Osteoblast (primary cell): ENCODE data around the gene EIF2S2. TPM values are rescaled to one million over a fixed set of nuclear protein-coding genes. Genes with fewer than 3 reads are reported as not detected.

Source experiments
- DNase-seq: peaks from one replicate; pipeline ENCODE4 v3.0.0; 2011; ENCODE audit warnings: low spot score, mixed read lengths; ENCODE audit not compliant: insufficient read length; ENCODE audit errors: missing footprints
- H2AFZ ChIP-seq: 2 replicates; pipeline ENCODE4 v1.6.0; 2011; ENCODE audit warnings: mild to moderate bottlenecking, low read length
- H3K27ac ChIP-seq: 2 replicates; pipeline ENCODE4 v1.5.1; 2011; ENCODE audit warnings: mild to moderate bottlenecking, low read depth, low read length, moderate library complexity
- H3K27me3 ChIP-seq: 2 replicates; pipeline ENCODE4 v1.6.0; 2012; ENCODE audit warnings: mild to moderate bottlenecking, control low read depth, inconsistent platforms, low read length, moderate library complexity; ENCODE audit not compliant: insufficient read depth
- H3K36me3 ChIP-seq: 2 replicates; pipeline ENCODE4 v1.5.1; 2011; ENCODE audit warnings: mild to moderate bottlenecking, low read length, control low read depth, moderate library complexity; ENCODE audit not compliant: insufficient read depth
- H3K4me1 ChIP-seq: 2 replicates; pipeline ENCODE4 v1.5.1; 2011; ENCODE audit warnings: mild to moderate bottlenecking, low read length, control low read depth, moderate library complexity; ENCODE audit not compliant: insufficient read depth
- H3K4me2 ChIP-seq: 2 replicates; pipeline ENCODE4 v1.6.0; 2011; ENCODE audit warnings: mild to moderate bottlenecking, low read length; ENCODE audit not compliant: insufficient read depth
- H3K4me3 ChIP-seq: fragments of 200-600 bp; sonication (generic); 3 replicates; pipeline ENCODE4 v1.5.1; 2012; ENCODE audit warnings: mild to moderate bottlenecking, low read length, inconsistent platforms; ENCODE audit not compliant: insufficient read depth
- H3K79me2 ChIP-seq: 2 replicates; pipeline ENCODE4 v1.6.0; 2012; ENCODE audit warnings: mild to moderate bottlenecking, low read length, control low read depth, inconsistent platforms; ENCODE audit not compliant: insufficient read depth
- H3K9me3 ChIP-seq: 2 replicates; pipeline ENCODE4 v1.5.1; 2011; ENCODE audit warnings: low read depth, low read length, control low read depth
- H4K20me1 ChIP-seq: 2 replicates; pipeline ENCODE4 v1.6.0; 2012; ENCODE audit warnings: mild to moderate bottlenecking, low read length, control low read depth; ENCODE audit not compliant: insufficient read depth
- small RNA-seq: library from RNA; depleted of rRNA; stranded (forward); fragments of <200 nt; gene quantifications from one replicate; pipeline ENCODE3, GENCODE V24; 2012
- total RNA-seq: library from RNA; depleted of rRNA; stranded (reverse); fragments of >200 nt; gene quantifications from 2 replicates; pipeline ENCODE4 v1.2.3, GENCODE V29; 2012
- TF ChIP-seq, protein P1 (sequence below): IDR thresholded peaks from 2 replicates; pipeline ENCODE4 v1.5.1; 2011; ENCODE audit warnings: mild to moderate bottlenecking, low read depth, low read length, moderate library complexity; ENCODE audit errors: extremely low read depth

EIF2S2 gene
- total RNA-seq, 1 donor, result 148 TPM

DNA sequence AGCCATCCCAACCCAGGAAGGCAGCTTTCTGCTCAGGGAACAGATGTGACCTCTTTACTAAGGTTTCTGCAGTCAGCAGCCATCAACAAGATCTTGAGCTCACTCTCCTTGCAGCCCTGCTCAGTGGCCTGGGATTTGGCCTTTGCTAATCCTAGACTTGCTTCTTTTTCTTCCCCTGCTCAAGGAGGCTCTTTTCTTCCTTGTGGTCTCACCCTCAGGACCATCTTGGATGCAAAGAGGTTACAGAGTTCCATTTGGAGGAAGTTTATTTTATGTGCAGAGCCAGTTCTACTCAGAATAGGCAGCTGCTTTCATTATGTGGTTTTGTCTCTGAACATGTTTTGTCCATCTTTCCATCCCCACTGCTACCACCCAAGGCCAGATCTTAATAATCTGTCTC, 69.0 kb downstream of the EIF2S2 start:
- DNase-seq, result no peak
- Histone ChIP-seq H3K9me3 (no peaks in the 10 kb centered on the region), H3K36me3 (no peaks in the 10 kb centered on the region), H2AFZ (no peak overlapping the region), H3K27me3 (no peaks in the 10 kb centered on the region), H3K4me3 (no peak overlapping the region), H4K20me1 (peaks cover 73% of the 10 kb centered on the region), H3K4me1 (no peaks in the 10 kb centered on the region), H3K27ac (no peak overlapping the region), H3K4me2 (no peak overlapping the region), H3K79me2 (peaks cover 91% of the 10 kb centered on the region)
- TF ChIP-seq, protein P1, sequence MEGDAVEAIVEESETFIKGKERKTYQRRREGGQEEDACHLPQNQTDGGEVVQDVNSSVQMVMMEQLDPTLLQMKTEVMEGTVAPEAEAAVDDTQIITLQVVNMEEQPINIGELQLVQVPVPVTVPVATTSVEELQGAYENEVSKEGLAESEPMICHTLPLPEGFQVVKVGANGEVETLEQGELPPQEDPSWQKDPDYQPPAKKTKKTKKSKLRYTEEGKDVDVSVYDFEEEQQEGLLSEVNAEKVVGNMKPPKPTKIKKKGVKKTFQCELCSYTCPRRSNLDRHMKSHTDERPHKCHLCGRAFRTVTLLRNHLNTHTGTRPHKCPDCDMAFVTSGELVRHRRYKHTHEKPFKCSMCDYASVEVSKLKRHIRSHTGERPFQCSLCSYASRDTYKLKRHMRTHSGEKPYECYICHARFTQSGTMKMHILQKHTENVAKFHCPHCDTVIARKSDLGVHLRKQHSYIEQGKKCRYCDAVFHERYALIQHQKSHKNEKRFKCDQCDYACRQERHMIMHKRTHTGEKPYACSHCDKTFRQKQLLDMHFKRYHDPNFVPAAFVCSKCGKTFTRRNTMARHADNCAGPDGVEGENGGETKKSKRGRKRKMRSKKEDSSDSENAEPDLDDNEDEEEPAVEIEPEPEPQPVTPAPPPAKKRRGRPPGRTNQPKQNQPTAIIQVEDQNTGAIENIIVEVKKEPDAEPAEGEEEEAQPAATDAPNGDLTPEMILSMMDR, result no peak

DNA sequence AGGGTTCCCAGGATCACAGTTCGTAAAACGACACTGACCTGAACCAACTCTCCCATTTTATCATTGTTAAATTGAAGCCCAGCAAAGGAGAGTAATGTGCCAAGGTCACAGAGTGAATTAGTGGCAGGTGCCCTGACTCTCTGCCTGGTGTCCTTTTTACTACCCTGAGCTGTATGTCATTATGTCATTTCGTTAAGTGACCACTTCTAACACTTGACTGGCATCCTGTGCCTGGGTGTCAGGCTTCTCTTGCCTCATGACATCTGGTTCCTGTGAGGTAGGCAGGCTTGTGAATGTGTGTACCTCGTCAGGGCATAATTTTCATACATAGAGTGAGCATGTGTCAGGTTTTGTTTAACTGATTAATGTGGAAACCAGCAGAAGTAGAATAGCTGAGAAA, 69.8 kb downstream of the EIF2S2 start:
- Histone ChIP-seq H3K79me2 (peaks cover 91% of the 10 kb centered on the region), H2AFZ (no peak overlapping the region), H3K36me3 (no peaks in the 10 kb centered on the region), H3K4me2 (no peak overlapping the region), H3K27ac (no peak overlapping the region), H3K9me3 (no peaks in the 10 kb centered on the region), H3K4me3 (no peak overlapping the region), H4K20me1 (peaks cover 74% of the 10 kb centered on the region), H3K4me1 (peaks cover 5% of the 10 kb centered on the region), H3K27me3 (no peaks in the 10 kb centered on the region)
- no peak for DNase-seq
- TF ChIP-seq, protein P1, result no peak

DNA sequence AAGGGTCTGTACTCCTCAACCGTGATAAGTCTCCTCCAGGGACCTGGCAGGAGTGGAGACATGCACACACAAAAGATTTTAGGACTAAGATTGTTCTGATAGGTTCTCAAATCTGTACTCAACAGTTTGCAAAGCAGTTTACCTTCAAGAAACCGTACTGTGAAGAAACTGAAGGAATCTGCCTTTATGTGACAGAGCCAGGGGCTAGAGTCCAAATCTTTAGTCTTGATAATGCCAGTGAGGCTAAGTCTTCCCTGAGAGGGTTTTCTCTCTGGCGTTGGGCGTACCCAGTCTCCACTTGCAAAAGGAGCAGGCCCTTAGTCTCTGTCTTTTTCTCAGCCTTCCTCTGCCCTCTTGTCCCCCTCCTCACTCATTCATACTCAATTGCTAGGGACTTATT, 70.8 kb downstream of the EIF2S2 start:
- H3K27ac ChIP-seq, result no peak overlapping the region
- H3K27me3 ChIP-seq, result no peaks in the 10 kb centered on the region
- H3K4me1 ChIP-seq, result peaks cover 6% of the 10 kb centered on the region
- peaks cover 76% of the 10 kb centered on the region for H4K20me1 ChIP-seq
- no peak overlapping the region for H3K4me3 ChIP-seq
- H3K79me2 ChIP-seq, result peaks cover 93% of the 10 kb centered on the region
- no peak overlapping the region for H2AFZ ChIP-seq
- H3K9me3 ChIP-seq, result no peaks in the 10 kb centered on the region
- no peak for DNase-seq
- TF ChIP-seq, protein P1, result no peak
- H3K36me3 ChIP-seq, result no peaks in the 10 kb centered on the region
- H3K4me2 ChIP-seq, result no peak overlapping the region

DNA sequence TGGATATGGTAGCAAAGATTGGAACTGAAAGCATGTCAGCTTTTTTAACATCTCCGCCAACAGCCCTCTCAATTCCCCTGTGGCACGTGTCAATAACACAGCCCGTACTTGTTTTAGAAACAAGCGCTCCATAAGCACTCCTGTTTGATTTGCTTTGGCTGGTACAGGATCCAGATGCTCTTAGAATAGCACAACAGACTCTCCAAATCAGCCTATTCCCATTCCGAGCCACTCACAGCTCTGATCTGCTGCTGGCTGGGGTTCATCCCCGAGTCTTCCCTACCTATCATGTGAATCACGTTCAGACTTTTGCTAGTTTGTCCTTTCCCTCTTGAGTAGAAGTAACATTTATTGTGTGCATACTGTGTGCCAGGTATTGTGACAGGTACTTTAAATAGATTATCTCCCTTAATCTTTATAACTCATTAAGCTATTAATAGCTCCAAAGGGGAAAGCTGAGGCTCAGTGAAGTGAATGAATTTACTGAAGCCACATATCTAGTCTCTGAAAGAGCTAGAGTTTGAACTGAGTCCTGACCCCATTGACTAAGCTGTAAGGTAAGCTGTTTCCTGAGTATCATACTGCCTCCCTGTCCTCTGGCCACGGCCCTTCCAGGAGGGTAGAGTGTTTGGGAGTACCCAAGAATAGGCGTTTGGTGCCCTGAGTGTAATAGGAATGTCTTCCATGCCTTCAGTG, 71.6 kb downstream of the EIF2S2 start:
- Histone ChIP-seq H3K27ac (no peak overlapping the region), H3K9me3 (no peaks in the 10 kb centered on the region), H3K36me3 (no peaks in the 10 kb centered on the region), H2AFZ (no peak overlapping the region), H4K20me1 (peaks cover 68% of the 10 kb centered on the region), H3K4me2 (no peak overlapping the region), H3K4me1 (peaks cover 6% of the 10 kb centered on the region), H3K27me3 (no peaks in the 10 kb centered on the region), H3K4me3 (no peak overlapping the region), H3K79me2 (peaks cover 93% of the 10 kb centered on the region)
- TF ChIP-seq, protein P1, result no peak
- no peak for DNase-seq

Small RNAs within 50 kb of the gene (small RNA-seq; reads per million reads assigned to genes)
- gene MIR4755, result not detected

Other genes starting within 250 kb of the EIF2S2 start
- 72.5 and 77.1 TPM in 2 replicates for gene RALY, start 118.3 kb downstream of the EIF2S2 start, total RNA-seq
- gene ASIP, start 129.2 kb upstream of the EIF2S2 start, total RNA-seq, result not detected in 2 replicates
- 87.6 and 98.7 TPM in 2 replicates for gene AHCY, start 191.1 kb upstream of the EIF2S2 start, total RNA-seq